HepG2 (cell line): ENCODE measurements around the gene MLC1. TPM values are rescaled to one million over a fixed set of nuclear protein-coding genes. Genes with fewer than 3 reads are reported as not detected.

Experiments
- ARID2 ChIP-seq: sonication (generic); formaldehyde crosslinking; IDR thresholded peaks from 2 replicates; pipeline ENCODE4 v1.8.1; 2022; ENCODE audit warnings: mild to moderate bottlenecking, missing genetic modification reagents, borderline replicate concordance
- FOSL2 ChIP-seq: sonication (generic); formaldehyde crosslinking; IDR thresholded peaks from 2 replicates; pipeline ENCODE4 v1.4.0; 2020; ENCODE audit warnings: missing genetic modification reagents
- LCORL ChIP-seq, 2 experiments: fragments of 450-650 bp in 1 of 2; sonication (generic) in 1 of 2; formaldehyde crosslinking in 1 of 2; IDR thresholded peaks; 2 replicates each; pipeline versions ENCODE4 v1.5.0 to v1.6.1; 2017 to 2020; ENCODE audit warnings: antibody characterized with exemption in 1 of 2, missing genetic modification reagents in 1 of 2
- MAFF ChIP-seq: IDR thresholded peaks from 2 replicates; pipeline ENCODE4 v1.6.1; 2011; ENCODE audit warnings: low read depth, low read length, improper control_type of control experiment
- RFX1 ChIP-seq: fragments of 450-650 bp; IDR thresholded peaks from 2 replicates; pipeline ENCODE4 v1.6.1; 2017
- ZFY ChIP-seq: sonication (generic); formaldehyde crosslinking; IDR thresholded peaks from 2 replicates; pipeline ENCODE4 v1.4.0; 2020; ENCODE audit warnings: missing genetic modification reagents
- ZNF567 ChIP-seq: sonication (generic); formaldehyde crosslinking; IDR thresholded peaks from 2 replicates; pipeline ENCODE4 v1.8.1; 2023; ENCODE audit warnings: mild to moderate bottlenecking, missing genetic modification reagents, borderline replicate concordance
- ZNF614 ChIP-seq: IDR thresholded peaks from 2 replicates; pipeline ENCODE4 v1.6.1; 2018; ENCODE audit warnings: missing biosample characterization, missing genetic modification reagents, inconsistent platforms, borderline replicate concordance
- ZNF639 ChIP-seq: conservative IDR thresholded peaks from 2 replicates; pipeline ENCODE4 v1.6.1; 2018; ENCODE audit warnings: missing genetic modification reagents
- ZNF678 ChIP-seq: sonication (generic); formaldehyde crosslinking; IDR thresholded peaks from 2 replicates; pipeline ENCODE4 v1.4.0; 2020; ENCODE audit warnings: mild to moderate bottlenecking, missing genetic modification reagents
- ZNF800 ChIP-seq: sonication (generic); formaldehyde crosslinking; IDR thresholded peaks from 2 replicates; pipeline ENCODE4 v1.4.0; 2020; ENCODE audit warnings: missing genetic modification reagents
- ZUFSP ChIP-seq: sonication (generic); formaldehyde crosslinking; IDR thresholded peaks from 2 replicates; pipeline ENCODE4 v1.9.0; 2021; ENCODE audit warnings: missing genetic modification reagents, mild to moderate bottlenecking, borderline replicate concordance
- polyA plus RNA-seq, 8 experiments: library from polyadenylated mRNA; depleted of rRNA in 3 of 8; stranded (reverse) in 7 of 8; unstranded in 1 of 8; fragments of >200 nt; fragmentation: Illumina TruSeq in 4 of 8; extraction: Trizol in 4 of 8; gene quantifications; 2 replicates each; pipeline versions ENCODE4 v1.2.1 to v1.2.3, GENCODE V29; 2011 to 2016; ENCODE audit warnings: low read depth in 4 of 8, missing spikeins in 1 of 8, mixed read lengths in 1 of 8; ENCODE audit not compliant: insufficient read depth in 1 of 8
- total RNA-seq, 5 experiments: library from RNA; depleted of rRNA; stranded (reverse); fragments of >200 nt; fragmentation: Illumina TruSeq; extraction: Trizol; gene quantifications; 2 replicates each; pipeline ENCODE4 v1.2.3, GENCODE V29; 2016; ENCODE audit warnings: low read depth in 1 of 5
- TF ChIP-seq, protein P1 (sequence below): sonication (generic); formaldehyde crosslinking; IDR thresholded peaks from 2 replicates; pipeline ENCODE4 v1.4.0; 2020; ENCODE audit warnings: mild to moderate bottlenecking, missing genetic modification reagents
- TF ChIP-seq, protein P2 (sequence below), 2 experiments: sonication (generic) in 1 of 2; formaldehyde crosslinking in 1 of 2; IDR thresholded peaks; 2 replicates each; pipeline versions ENCODE4 v1.4.0 to v1.6.1; 2016 to 2020; ENCODE audit warnings: borderline replicate concordance in 1 of 2, low read depth in 1 of 2, mild to moderate bottlenecking in 1 of 2, missing genetic modification reagents in 1 of 2
- TF ChIP-seq, protein P3 (sequence below): sonication (generic); formaldehyde crosslinking; IDR thresholded peaks from 2 replicates; pipeline ENCODE4 v1.8.0; 2022; ENCODE audit warnings: mild to moderate bottlenecking, missing genetic modification reagents; ENCODE audit not compliant: insufficient replicate concordance

The MLC1 gene
- total and polyA plus RNA-seq, 2 of the 13 experiments (the other 11 are each of a cell fraction or from before 2014, with no cell fraction given), result not detected

DNA sequence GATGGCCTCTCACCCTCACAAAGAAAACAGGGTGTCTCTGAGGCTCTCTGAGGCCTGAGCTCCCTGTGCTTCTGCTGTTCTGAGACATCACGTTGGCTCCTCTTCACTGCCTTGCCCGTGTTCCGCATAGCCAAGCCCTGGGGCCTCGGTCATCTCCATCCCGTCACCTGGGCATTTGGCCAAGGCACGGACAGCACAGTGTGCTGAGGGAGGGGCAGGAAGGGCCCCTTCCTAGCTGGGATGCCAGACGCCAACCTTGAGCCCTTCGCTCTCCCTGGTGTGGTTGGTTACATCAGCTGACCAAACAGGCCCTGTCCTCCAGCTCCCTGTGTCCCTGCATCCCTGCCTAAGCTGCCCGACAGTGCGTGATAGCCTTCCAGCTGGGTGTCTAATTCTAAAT, 30.5 kb upstream of the MLC1 start (continued):
- TF ChIP-seq, protein P1, sequence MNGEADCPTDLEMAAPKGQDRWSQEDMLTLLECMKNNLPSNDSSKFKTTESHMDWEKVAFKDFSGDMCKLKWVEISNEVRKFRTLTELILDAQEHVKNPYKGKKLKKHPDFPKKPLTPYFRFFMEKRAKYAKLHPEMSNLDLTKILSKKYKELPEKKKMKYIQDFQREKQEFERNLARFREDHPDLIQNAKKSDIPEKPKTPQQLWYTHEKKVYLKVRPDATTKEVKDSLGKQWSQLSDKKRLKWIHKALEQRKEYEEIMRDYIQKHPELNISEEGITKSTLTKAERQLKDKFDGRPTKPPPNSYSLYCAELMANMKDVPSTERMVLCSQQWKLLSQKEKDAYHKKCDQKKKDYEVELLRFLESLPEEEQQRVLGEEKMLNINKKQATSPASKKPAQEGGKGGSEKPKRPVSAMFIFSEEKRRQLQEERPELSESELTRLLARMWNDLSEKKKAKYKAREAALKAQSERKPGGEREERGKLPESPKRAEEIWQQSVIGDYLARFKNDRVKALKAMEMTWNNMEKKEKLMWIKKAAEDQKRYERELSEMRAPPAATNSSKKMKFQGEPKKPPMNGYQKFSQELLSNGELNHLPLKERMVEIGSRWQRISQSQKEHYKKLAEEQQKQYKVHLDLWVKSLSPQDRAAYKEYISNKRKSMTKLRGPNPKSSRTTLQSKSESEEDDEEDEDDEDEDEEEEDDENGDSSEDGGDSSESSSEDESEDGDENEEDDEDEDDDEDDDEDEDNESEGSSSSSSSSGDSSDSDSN (CRISPR knock-in tag), result peak; percentile 36; the same call in 1 of the 2 replicates
- TF ChIP-seq ZNF614 (no peak), ZFY (CRISPR knock-in tag) (0 out of 2 replicates have a peak, but pooled peaks have one; percentile 20), ZNF800 (CRISPR knock-in tag) (no peak), ARID2 (no peak), RFX1 (no peak), ZNF639 (CRISPR knock-in tag) (no peak), ZUFSP (CRISPR knock-in tag) (no peak), LCORL (IDR thresholded peaks at IDR 0.05) (no peak), LCORL (CRISPR knock-in tag; IDR thresholded peaks at IDR 0.05) (0 out of 2 replicates have a peak, but pooled peaks have one; percentile 20), ZNF567 (CRISPR knock-in tag) (no peak), MAFF (no peak), FOSL2 (peak; percentile 40), ZNF678 (no peak)
- TF ChIP-seq, protein P2, sequence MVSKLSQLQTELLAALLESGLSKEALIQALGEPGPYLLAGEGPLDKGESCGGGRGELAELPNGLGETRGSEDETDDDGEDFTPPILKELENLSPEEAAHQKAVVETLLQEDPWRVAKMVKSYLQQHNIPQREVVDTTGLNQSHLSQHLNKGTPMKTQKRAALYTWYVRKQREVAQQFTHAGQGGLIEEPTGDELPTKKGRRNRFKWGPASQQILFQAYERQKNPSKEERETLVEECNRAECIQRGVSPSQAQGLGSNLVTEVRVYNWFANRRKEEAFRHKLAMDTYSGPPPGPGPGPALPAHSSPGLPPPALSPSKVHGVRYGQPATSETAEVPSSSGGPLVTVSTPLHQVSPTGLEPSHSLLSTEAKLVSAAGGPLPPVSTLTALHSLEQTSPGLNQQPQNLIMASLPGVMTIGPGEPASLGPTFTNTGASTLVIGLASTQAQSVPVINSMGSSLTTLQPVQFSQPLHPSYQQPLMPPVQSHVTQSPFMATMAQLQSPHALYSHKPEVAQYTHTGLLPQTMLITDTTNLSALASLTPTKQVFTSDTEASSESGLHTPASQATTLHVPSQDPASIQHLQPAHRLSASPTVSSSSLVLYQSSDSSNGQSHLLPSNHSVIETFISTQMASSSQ (IDR thresholded peaks at IDR 0.05; ENCODE audit: low read depth), result no peak
- TF ChIP-seq, protein P2 (CRISPR knock-in tag; IDR thresholded peaks at IDR 0.05; ENCODE audit: borderline replicate concordance), result no peak
- TF ChIP-seq, protein P3, sequence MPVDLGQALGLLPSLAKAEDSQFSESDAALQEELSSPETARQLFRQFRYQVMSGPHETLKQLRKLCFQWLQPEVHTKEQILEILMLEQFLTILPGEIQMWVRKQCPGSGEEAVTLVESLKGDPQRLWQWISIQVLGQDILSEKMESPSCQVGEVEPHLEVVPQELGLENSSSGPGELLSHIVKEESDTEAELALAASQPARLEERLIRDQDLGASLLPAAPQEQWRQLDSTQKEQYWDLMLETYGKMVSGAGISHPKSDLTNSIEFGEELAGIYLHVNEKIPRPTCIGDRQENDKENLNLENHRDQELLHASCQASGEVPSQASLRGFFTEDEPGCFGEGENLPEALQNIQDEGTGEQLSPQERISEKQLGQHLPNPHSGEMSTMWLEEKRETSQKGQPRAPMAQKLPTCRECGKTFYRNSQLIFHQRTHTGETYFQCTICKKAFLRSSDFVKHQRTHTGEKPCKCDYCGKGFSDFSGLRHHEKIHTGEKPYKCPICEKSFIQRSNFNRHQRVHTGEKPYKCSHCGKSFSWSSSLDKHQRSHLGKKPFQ (CRISPR knock-in tag), result no peak
